Measurements from ENCODE around the gene FMNL2.

The FMNL2 gene

DNA sequence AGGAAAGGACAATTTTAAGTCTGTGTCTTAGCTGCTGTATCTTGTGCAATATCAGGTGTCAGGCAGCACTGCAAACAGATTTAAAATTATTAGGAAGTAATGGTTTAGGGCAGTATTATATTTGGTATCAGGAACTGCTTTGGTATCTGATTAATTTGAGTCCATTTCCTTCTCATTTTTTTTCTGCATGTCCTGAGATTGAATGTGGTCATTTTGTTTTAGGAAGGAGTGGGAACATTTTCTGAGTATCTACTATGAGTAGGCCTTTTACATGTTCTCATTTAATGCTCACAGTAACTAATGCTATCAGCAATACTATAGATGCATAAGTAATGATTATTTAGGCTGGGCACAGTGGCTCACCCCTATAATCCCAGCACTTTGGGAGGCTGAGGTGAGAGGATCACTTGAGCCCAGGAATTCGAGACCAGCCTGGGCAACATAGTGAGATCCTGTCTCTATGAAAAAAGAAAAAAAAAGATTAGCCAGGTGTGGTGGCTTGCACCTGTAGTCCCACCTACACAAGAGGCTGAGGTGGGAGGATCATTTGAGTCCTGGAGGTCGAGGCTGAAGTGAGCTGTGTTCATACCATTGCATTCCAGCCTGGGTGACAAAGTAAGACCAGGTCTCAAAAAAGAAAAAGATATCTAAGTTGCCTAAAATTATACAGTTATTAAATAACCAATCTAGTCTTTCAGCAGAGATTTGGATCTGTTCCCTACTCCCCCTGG, 4.7 kb downstream of the FMNL2 start:
- DNase-seq: no peak

GRCh38 chr2:152342259-152343046, 7.5 kb downstream of the FMNL2 start:
- no peak for DNase-seq

DNA sequence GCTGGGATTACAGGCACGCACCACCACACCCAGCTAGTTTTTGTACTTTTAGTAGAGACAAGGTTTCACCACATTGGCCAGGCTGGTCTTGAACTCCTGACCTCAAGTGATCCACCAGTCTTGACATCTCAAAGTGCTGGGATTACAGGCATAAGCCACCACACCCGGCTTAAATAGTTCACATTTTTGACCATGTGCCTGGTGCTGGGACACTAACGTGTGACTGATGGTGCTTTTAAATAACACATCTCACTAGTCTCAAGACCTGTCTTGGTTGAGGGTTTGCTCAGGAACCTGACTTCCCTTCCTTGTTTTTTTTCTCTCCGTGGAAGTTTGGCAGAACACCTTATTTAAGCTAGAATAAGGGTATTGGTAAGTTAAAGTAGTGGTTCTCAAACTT, 8.5 kb downstream of the FMNL2 start:
- no peak for DNase-seq

GRCh38 chr2:152344579-152345195, 9.7 kb downstream of the FMNL2 start:
- DNase-seq: no peak

DNA sequence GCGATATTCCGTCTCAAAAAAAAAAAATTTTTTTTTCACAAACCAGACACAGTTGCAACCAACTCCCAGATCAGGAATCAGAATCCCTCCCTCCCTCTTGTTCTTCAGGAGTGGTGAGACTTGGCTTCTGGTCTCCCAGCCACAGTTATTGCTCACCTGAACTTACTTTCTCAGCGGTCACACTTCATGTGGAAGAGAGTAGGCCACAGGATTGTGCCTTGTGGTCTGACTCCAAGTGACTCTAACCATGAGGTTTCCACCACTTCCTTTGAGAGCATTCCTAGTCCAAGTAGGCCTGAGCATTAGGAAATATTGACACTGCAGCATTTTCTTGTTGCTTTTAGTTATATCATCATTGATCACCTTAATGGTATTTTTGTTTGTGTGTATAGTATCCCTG, 12.1 kb downstream of the FMNL2 start:
- no peak for DNase-seq

GRCh38 chr2:152348388-152348787, 13.4 kb downstream of the FMNL2 start:
- no peak for DNase-seq

GRCh38 chr2:152349416-152349815, 14.4 kb downstream of the FMNL2 start:
- no peak for DNase-seq

DNA sequence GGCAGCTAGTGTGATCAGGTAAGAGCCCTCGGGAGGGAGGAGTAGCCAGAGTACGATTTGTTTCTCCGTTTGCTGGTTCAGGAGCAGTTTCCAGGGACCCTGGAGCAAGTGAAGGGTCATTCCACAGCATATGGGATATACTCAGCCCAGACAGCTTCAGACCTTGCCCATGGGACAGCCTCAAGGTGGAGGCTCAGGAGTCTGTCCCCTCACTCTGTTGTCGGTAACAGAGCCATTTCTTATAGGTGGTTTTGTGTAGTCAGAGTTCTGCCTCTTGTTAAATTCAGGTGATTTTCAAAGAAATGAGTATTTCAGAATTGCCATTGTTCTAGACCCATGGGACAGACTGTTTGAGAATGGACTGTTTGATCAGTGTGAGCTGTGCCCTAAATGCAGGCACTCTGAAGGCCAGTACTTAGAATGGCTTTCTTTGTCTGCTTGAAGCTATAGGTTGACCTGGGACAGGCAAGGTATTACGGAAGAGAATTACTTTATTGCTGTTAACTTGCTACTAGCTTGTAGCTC, 15.2 kb downstream of the FMNL2 start:
- DNase-seq: no peak

DNA sequence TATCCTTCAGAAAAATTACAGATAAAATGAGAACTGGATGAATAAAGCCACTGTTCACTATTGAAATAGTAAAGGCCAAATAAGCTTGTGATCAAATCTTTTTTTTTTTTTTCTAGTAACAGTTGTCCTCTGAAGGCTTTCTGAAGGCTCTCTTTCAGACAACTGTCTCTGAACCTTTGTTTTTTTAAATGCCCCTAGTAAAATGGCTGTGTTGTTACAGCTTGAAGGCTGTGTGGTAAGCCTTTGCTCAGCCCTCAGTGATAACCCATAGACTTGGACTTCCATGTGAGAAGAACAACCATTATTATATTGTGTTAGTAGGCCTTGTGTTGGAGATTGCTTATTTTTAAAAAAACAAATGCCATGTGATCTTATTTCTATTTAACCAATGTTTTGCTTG, 17.6 kb downstream of the FMNL2 start:
- no peak for DNase-seq

- no peak for DNase-seq
These were observed 18.4 kb downstream of the FMNL2 start for GRCh38 chr2:152353364-152353763.

GRCh38 chr2:152354069-152354755, 19.2 kb downstream of the FMNL2 start:
- DNase-seq: no peak

DNA sequence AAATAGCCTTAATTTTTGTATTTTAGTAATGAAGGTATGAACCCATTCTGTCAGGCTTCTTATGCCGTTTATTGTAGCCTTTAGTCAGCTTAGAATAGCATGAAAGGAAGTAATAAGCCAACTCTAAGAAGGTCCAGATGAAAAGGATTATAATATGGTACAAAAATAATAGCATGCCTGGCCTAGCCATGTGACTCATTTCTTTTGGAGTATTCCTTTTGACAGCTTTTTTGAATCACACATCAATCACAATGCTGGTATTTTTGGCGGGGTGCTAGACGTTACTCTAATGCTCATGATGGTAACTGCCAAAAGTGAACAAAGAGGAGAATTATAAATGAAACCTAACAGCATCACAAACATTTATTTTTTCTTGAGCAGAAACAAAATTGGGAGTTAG, 19.9 kb downstream of the FMNL2 start:
- no peak for DNase-seq

DNA sequence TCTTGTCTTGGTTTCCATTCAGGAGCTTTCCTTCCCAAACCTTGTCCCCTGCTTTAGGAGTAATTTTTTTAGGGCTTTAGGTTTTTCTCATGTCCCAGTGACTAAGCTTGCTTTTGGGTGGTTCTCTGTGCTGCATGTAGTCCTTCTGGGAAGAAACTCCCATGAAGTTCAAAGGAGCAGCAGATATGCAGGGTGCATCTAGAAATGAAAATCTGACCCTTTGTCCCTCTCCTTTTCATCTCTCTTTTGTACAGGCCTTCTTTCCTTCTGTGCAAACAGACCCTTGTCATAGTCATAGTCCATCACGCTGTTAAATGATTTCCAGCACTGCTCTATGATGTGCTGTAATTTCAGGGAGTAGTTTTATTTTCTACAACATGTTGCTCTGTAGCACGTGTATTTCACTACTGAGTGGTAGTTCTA, 20.4 kb downstream of the FMNL2 start:
- no peak for DNase-seq

GRCh38 chr2:152359573-152360363, 24.8 kb downstream of the FMNL2 start:
- DNase-seq: no peak

DNA sequence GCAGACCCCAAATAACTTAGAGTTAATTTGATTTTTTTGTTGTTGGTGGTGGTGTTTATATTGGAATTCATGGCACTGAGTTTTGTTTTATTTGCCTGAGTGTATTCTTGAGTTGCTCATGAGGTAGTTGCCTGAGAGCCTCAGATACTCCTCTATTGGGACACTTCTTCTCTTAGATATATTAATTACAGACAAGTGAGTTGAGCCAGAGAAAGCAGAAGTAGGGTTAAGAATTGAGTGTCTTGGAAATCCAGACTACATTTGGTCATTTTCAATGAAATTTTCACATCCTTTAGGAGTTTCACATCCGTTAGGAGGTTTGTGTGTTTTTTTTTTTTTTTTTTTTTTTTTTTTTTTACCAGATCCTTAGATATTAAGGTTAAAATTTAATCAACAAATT, 29.0 kb downstream of the FMNL2 start:
- no peak for DNase-seq

DNA sequence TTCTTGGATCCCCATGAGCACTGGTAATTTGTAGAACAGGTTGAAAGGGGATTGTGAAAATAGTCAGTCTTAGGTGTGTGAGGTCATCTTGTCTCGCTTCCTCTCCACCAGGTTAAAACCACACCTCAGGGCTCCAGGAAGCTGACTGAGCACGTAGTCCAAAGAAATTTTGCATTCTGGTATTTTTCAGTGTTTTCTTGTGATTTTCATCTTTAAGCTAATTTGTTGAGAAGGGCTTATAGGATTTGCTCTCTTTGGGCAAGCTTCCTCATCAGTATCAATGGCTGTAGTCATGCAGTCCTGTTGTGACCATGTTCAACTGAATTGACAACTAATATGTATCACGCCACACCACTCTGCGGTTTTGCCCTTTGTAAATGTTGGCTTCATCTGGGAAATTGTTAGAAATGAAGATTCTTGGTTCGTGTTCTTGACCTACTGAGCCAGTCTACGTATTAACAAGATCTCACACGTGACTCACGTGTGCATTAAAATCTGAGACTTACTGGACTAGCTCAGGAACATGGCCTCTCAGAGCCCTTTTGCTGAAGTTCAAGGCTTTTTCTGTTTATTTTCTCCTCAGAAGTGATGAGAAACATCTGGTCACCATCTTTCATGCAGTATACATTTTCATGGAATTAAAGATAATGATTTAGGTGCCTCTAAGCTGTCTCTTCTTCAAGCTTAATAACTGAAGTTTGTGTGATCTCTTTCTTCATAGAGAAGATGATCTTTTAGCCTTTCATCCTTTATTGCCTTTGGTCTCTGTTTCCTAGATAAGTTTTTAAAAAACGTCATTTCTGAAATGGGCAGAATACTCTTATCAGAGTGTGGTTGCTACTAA, 32.8 kb downstream of the FMNL2 start:
- no peak for DNase-seq

DNA sequence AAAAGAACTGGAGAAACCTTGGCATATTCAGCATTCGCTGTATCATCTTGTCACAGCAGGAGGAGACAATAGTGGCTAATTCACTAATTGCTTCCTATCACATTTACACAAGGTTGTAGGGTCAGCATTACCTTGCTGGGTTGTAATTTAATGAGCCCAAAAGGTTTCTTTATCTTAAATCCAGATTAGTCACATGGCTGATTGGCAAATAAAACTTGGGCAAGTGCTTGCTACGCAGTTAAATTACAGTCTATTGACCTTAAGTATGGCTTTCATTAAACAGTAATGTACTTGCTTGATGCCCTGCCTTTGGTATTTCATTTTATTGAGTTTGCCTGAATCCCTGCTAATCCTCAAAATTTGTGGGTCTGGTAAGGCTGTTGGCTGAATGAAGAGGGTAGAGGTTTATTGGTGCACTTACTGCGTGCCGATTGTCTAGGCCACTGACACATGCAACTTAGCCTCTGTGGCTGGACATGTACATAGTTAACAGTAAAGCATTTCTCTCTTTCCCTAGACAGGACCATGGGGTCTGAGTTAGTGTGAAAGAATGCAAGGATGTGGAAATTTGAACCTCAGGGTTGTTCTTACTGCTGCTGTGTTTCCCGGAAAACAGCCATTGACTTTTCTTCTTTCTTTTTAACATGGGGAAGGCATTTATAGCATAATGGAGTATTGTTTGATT, 34.3 kb downstream of the FMNL2 start:
- no peak for DNase-seq

- no peak for DNase-seq
These were observed 35.8 kb downstream of the FMNL2 start for GRCh38 chr2:152370783-152371182.

DNA sequence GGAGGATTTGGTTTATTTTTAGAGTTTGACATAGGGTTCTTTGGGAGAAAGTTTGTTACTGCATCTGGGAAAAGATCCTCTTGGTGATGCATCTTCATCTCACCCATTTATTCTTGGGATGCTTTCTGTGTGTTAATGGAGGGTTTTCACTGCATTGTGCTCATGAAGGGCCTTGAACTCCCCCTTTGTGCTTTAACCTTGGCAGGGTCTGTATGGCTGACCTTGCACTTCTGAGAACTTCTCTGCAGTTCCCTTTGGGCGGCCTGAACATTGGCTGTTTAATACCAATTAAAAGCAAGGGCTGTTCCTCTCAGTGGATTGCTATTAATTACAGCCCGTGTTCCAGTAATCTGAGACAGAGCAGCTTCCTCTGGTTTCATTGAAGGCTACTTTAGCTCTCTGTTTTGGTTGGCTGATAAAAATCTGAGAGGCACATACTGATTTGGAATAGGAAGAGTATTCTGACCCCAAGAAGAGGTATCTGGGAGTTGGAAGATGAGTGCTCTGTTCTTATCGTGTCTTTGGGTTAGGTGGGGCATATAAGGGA, 37.5 kb downstream of the FMNL2 start:
- DNase-seq: no peak

- DNase-seq: no peak
These were observed 40.2 kb downstream of the FMNL2 start for GRCh38 chr2:152375174-152375573.

All from NCI-H2171 (cell line).